HG03280 (cell line): Measurements from ENCODE around the gene TCF7L1.
"Not testable (repeated sequence)": the region's sequence is repeated elsewhere in the genome, so short reads cannot be mapped to it uniquely, and the experiment has no call there.

Experiments used
- ATAC-seq: cut with Tn5 transposase; IDR thresholded peaks from one replicate; pipeline ENCODE4 v1.9.1; 2021; ENCODE audit warnings: mild to moderate bottlenecking, moderate library complexity; ENCODE audit not compliant: unreplicated experiment

TCF7L1 gene

DNA sequence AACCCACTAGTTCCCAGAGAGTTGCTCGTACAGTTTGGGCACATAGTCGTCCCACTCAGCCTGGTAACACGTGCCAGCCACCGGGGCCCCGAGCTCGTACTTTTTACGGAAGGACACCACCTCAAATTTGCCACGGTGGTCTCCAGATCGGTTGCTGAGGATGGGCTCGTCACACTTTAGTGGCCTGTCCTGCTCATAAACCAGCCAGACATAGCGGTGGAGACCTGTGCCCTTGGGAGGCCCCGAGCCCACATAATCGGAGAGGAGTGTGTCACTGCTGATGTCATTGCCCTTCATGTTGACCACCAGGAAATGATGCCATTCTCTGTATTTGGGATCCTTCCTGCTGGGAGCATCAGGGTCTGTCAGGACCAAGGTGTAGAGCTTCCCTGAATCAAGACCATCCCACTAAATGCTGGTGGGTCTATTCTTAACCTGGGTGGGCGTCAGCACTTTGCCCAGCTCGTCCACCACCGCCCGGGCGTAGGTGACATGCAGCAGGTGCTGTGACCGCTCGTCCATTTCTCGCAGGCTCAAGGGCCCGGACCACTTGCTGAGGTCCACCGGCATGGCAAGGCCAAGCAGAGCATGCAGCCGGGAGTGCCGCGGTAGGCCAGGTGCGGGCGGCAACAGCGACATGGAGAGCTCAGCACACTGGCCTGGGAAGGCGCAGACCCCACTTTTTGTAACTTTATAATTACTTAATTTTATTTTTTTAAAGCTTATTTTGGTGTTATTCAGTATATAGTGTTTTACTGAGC is 208.3 kb downstream of the TCF7L1 start:
- ATAC-seq = no peak

DNA sequence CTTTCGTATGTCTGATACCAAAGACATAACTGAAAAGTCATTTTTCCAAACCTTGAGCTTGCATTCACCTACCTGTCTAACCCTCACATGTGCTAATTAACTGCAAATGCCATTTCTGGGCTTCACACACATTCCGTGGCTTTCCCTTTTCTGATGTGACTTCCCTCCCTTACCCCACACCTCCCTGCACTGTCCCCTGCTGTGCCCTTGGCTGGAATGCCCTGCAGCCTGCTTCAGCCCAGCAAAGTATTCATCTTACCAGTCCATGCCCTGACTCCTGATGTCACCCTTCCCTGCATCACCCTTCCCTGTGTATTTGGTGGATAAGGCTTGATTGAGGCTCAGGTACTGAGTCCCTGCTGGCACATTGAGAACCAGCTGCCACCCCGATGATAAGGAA is 209.0 kb downstream of the TCF7L1 start:
- ATAC-seq = no peak

DNA sequence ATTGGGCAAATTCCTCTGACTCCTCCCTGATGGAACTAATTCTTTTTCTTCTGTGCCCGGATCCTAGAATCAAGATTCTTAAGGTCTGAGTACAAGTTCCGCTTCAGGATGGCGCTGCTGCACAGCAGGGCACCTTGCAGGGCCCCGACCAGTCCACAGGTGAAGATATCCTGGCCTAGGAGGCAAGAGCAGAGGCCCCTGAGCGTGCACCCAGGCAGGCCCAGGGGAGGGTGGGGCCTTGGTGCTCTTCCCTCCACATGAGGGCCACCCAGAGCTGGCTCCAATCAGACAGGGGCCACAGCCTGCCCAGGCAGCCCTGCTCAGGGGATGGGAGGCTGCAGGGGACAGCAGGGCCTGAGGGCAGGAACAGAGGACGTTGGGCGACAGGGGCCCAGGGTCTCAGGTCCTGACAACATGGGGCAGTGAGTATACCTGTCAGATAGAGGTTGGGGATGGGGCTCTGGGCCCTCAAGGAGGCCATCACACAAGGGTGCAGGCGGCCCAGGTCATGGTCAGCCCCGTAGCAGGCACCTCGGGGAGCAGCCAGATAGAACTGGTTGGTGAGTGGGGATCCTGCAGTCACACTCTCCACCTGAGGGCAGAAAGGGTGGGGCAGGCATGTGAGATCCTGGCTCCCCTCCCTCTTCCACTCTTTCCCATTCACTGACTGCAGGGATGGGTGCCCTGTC is 210.2 kb downstream of the TCF7L1 start:
- not testable (repeated sequence) for ATAC-seq

DNA sequence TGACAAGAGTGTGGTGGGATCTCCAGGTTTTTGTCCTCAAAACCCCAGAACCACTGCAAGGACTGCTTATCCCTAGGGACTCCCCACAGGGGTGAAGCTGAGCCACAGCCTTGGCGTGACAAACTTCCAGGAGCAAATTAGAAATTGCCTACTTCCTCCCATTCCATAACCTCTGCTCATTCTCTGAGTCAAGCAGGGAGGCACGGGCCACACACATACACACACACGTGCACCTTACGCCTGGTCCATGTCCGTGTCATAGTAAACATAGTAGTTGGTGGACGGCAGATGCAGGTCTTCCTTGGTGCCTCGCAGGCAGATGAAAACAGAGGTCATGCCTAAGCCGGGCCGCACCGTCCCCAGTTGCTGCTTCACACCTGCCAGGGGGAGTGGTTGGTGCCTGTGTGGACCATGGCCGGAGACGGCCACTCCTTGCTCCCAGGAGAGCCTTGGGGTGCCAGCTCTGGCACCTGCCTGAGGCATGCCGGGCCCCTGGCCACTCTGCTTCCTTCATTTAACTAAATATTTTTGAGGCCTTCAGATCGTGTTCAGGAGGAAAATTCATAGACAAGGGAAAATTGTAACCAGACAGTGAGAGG is 211.3 kb downstream of the TCF7L1 start:
- ATAC-seq = no peak

DNA sequence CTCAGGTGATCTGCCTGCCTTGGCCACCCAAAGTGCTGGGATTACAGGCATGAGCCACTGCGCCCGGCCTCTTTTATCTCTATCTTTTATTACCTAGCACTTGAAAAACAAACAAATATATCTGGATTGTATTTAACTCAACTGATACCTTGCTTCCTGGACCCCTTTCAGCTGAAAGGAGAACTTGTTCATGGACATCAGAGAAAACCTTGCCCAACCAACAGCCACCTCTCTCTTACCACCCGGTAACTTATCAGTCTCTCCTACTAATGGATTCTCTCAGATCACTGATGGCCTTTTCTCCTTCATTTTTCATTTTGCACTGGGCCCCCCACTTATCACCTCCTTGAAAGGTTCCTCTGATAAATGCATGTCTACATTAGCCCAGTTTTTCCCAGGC is 214.4 kb downstream of the TCF7L1 start:
- ATAC-seq = no peak

DNA sequence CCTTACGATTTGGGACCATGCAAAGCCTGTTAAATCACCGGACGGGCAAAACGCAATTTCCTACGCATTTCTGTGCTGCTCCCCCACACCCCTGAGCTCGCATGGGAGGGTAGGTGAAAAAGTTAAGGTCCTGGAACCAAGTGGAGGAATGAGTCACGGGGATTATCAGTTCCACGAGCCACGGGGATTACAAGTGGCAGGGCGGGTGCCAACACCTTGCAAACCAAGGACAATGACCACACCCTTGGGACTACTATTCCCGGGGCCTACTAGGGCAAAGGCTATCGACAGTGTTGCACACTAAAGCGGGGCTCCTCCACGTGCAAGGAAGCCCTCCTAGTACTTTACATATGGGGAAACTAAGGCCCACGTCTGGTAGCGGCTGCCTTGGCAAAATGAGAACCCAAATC is 220.7 kb downstream of the TCF7L1 start:
- ATAC-seq = peak; percentile 7

DNA sequence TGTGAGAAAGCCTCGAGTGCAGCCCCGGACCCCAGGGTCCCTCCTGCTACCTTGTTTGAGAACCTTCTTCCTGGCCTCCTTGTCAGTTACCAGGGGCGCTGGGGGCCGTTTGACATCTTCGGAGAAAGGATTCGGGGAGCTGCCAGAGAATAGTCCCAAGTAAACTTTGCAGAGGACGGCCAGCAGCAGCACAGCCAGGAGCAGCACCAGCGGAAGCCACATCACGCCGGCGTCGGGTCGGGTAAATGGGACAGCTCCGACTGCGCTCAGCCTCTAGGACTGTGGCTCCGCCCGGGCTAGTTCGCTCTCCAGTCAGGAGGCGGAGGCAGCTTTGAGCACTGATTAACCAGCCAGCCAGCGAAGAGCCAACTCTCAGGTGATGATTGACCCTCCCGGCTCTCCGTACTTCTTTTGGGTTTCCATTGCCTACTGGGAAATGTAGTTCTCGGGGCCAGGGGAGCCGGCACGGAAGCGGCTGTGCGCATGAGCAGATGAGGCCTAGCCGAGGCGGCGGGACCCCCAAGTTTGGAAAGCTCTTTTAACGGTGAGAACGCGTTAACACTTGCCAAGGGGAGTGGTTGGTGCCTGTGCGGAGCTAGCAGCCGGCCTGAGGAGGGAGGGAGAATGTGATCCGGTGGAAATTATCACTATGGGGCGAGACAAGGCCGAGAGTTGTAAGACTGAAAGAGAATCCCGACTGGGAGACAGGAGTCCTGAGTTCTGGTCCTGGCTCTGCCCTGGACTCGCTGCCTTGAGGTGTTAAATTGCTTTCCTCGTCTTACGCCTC is 221.3 kb downstream of the TCF7L1 start, which contains the start of the genes ELMOD3 and RETSAT:
ELMOD3 (plus strand) TSS at position 484 of the 787 bp plus-strand sequence. CDS start 2,430 bp downstream, outside the sequence.
RETSAT (minus strand) TSS at position 243 of the 787 bp plus-strand sequence; CDS start at position 222, 21 bp downstream.
- ATAC-seq = peak; percentile 96

DNA sequence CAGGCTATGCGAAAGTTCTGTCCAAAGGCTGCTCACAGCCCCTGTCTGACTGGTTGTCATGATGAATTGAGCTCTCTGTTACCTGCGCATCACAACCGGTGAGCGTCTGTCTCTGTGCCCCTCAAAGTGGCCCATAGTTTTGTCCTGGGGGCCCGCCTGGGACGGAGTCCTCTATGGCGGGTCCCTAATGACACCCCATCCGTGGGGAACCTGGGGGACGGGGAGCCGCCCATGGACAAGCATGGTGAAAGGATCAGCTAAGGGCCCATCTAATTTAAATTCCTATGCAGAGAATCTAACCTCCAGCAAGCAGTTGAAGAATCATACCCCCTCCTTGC is 221.8 kb downstream of the TCF7L1 start:
- peak; percentile 9 for ATAC-seq

DNA sequence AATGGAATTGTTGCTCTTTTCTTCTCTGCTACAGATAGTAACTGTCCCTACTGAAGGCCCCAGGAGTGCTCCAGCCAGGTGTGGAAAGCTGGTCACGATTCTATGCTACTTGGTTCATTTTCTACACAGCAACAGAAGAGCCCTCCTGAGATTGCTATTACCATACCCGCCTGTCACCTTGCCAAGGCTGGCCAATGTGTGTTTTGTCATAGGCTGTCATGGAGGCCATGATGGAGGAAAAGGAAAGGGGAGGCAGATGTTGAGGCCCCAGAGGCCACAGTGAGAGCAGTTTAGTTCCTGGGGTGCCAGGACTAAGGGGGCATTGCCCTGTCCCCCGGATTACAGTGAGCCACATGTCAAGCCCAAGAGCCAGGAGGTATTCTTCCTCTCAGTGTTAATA is 222.3 kb downstream of the TCF7L1 start:
- no peak for ATAC-seq

DNA sequence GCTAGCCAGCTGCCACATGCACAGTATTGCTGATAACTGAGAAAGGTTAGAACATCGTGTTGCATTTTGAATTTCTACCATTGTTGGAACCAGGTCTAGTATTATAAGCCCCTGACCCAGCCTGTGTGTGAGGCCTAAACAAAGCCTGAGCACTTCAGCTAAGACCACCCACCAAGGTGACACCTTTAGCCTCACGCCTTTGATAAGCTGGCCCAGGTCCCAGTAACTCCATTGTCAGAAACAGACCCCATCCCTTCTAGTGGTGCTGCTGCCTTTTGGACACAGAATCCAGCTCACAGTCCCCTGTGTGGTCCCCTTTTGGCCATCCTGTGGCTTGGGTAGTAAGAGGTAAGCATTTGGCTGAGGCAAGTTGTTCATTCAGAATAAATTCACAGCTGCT is 223.0 kb downstream of the TCF7L1 start:
- no peak for ATAC-seq

DNA sequence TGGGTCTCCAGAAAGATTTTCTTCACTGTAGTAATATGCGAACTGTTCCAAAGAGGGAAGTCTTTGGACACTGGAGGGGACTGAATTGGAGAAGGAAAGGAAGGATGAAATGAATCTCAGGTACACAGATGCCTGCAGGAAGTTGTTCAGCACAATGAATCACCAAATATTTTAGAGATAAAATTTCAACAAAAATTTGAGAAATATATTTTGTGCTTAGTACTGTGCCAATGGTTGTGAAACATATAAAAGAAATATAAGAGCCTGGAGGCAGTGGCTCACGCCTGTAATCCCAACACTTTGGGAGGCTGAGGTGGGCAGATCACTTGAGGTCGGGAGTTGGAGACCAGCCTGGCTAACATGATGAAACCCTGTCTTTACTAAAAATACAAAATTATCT is 224.5 kb downstream of the TCF7L1 start:
- ATAC-seq = no peak
